ENCODE results near the gene FNBP1L. TPM values are rescaled to one million over a fixed set of nuclear protein-coding genes. Genes with fewer than 3 reads are reported as not detected.

Gene FNBP1L
- total and polyA plus RNA-seq, 2 of the 8 experiments (the other 6 are each of a cell fraction or from before 2014, with no cell fraction given), result 48.9 to 95.9 TPM

DNA sequence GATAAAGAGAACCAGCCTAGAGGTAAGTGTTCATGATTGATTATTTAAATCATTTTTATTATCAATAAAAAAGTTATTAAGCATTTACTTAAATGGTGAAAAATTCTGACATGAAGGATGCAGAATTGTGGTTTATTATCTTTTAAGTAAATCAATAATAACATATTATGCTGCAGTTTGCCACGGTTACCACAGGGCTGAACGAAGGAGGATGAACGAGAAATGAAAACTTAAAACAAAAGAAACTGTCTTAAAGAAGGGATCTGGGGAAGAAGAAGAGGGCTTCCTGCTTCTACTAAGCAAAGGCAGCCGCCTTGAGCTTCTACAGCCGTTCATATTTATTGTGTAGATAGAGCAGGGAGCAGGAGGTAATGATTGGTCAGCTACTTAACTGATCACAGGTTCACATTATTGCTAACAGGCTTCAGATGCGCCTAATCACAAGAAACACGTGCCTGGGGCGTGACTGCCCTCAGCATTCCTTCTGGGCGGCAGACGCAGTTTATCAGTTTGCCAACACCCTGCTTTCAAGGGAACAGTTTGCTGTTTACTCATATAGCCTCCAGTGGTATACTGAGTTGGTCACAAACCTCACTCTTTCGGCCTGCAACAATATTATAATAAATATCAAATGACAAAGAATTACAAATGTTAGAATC is 5.8 kb upstream of the FNBP1L start:
- H3K4me2 ChIP-seq (ENCODE audit: insufficient read depth in 1 of 2, low read depth in 2 of 2, low read length in 2 of 2), result no peak overlapping the region

More for the DNA sequence above, 5.8 kb upstream of the FNBP1L start:
- Histone ChIP-seq H4K91ac (replicated peaks; ENCODE audit: insufficient read length, low read length) (no peak overlapping the region), H3K27ac (ENCODE audit: low read depth, low read length) (no peak overlapping the region), H3K79me2 (ENCODE audit: control insufficient read depth in 1 of 2, insufficient read depth in 2 of 2, low read length in 2 of 2) (no peaks in the 10 kb centered on the region), H3K23me2 (ENCODE audit: low read depth, low read length) (no peaks in the 10 kb centered on the region), H3K23ac (ENCODE audit: insufficient read length) (no peak overlapping the region), H3K4ac (replicated peaks; ENCODE audit: insufficient read length, low read depth, low read length) (no peak overlapping the region), H4K8ac (ENCODE audit: extremely low read depth, insufficient read depth, low read length) (no peak overlapping the region), H4K5ac (ENCODE audit: insufficient read length, low read depth, low read length) (no peak overlapping the region), H3K4me1 (replicated peaks in 1 of 4; ENCODE audit: control insufficient read depth in 3 of 4, insufficient read depth in 4 of 4, low read length in 3 of 4) (peaks cover 0 to under 1% (median 0%) of the 10 kb centered on the region in 4 experiments; a peak in 2 of 7 replicates), H3K9ac (replicated peaks in 1 of 4; ENCODE audit: extremely low read depth in 1 of 4, low read depth in 3 of 4, low read length in 3 of 4) (no peak overlapping the region), H2BK120ac (replicated peaks; ENCODE audit: low read depth, low read length) (no peak overlapping the region), H4K20me1 (replicated peaks in 1 of 2; ENCODE audit: control insufficient read depth in 1 of 2, insufficient read depth in 2 of 2, low read length in 2 of 2) (no peaks in the 10 kb centered on the region), H3K18ac (ENCODE audit: extremely low read depth, low read length) (no peak overlapping the region), H3K9me3 (ENCODE audit: insufficient read depth in 2 of 2, low read depth in 1 of 2, low read length in 1 of 2) (no peaks in the 10 kb centered on the region), H3K79me1 (ENCODE audit: low read depth, low read length) (no peaks in the 10 kb centered on the region), H2AFZ (ENCODE audit: low read length) (0 out of 2 replicates have a peak overlapping the region, but pooled peaks have one; percentile 42), H2AK5ac (ENCODE audit: low read depth, low read length) (no peak overlapping the region), H3K4me3 (ENCODE audit: extremely low read depth in 1 of 4, insufficient read depth in 2 of 4, low read depth in 3 of 4, low read length in 4 of 4) (no peak overlapping the region), H2BK20ac (ENCODE audit: low read length) (no peak overlapping the region), H3K27me3 (replicated peaks in 1 of 4; ENCODE audit: control insufficient read depth in 3 of 4, extremely low read depth in 1 of 4, insufficient read depth in 3 of 4, low read length in 3 of 4) (no peaks in the 10 kb centered on the region), H2BK5ac (ENCODE audit: low read depth, low read length) (no peak overlapping the region), H2BK12ac (ENCODE audit: low read depth, low read length) (no peak overlapping the region), H2BK15ac (ENCODE audit: low read length) (no peak overlapping the region), H3K14ac (ENCODE audit: insufficient read length) (no peak overlapping the region), H3K56ac (replicated peaks; ENCODE audit: insufficient read length, low read depth, low read length) (no peak overlapping the region), H3K36me3 (ENCODE audit: control insufficient read depth in 2 of 4, insufficient read depth in 4 of 4, low read length in 3 of 4) (no peaks in the 10 kb centered on the region)
- FAIRE-seq, result no peak
- ChIA-PET CTCF (ENCODE audit: partially characterized antibody) (interaction anchor here (0.8 kb wide), 1 partner anchor 50 kb away, joined by 3 read pairs; no protein-coding TSS in a partner anchor), POLR2A (ENCODE audit: partially characterized antibody) (interaction anchor here (0.7 kb wide), 1 partner anchor 26 kb away, joined by 3 read pairs; no protein-coding TSS in a partner anchor)
- 69% methylated on average over 11 of the region's 11 CpGs; no CpG with 5 or more reads in 1 of the 2 experiments for WGBS, 2 experiments (ENCODE audit: extremely low coverage in 1 of 2, insufficient coverage in 1 of 2, insufficient read length in 1 of 2, insufficient replicate concordance in 2 of 2, low coverage in 1 of 2, low lambda C conversion rate in 2 of 2, missing lambda C conversion rate in 1 of 2)
- DNase-seq (ENCODE audit: low read depth in 1 of 2, low spot score in 2 of 2), result no peak
- TF ChIP-seq SP4 (IDR thresholded peaks at IDR 0.05; ENCODE audit: low read length) (no peak), MAX (IDR thresholded peaks at IDR 0.05) (peak; percentile 61; the same call in 1 of the 2 replicates), E2F6 (IDR thresholded peaks at IDR 0.05) (peak; percentile 41; the same call in 1 of the 2 replicates), TCF12 (IDR thresholded peaks at IDR 0.05; ENCODE audit: low read depth, low read length) (no peak)

Measured in H1 (cell line).